HepG2 (cell line): ENCODE measurements around the gene EED. TPM values are rescaled to one million over a fixed set of nuclear protein-coding genes. Genes with fewer than 3 reads are reported as not detected.

Experiments
- ATAC-seq: fragments of 200-7000 bp; cut with Tn5 transposase; 3 replicates; pipeline ENCODE4 v1.9.1; 2020; ENCODE audit warnings: mild to moderate bottlenecking, moderate library complexity
- BruUV-seq: library from RNA; stranded (reverse); fragments of 400-500 nt; replicated peaks from 2 replicates; lab custom pipeline; 2021; lab: Mats Ljungman, UMichigan
- CTCF ChIA-PET: fragments of 300-600 bp; formaldehyde crosslinking; extraction: SDS; loops from one replicate; lab custom pipeline; 2021; ENCODE audit warnings: low total read pairs, inconsistent platforms, low intra/inter-chr PET ratio; lab: Yijun Ruan, JAX
- POLR2A ChIA-PET: fragments of 350-600 bp; sonication (Branson Sonifier 250); formaldehyde crosslinking; loops from one replicate; lab custom pipeline; 2020; ENCODE audit warnings: antibody characterized with exemption, inconsistent platforms; lab: Yijun Ruan, JAX
- DNase-seq: peaks from one replicate; pipeline ENCODE4 v3.0.0-alpha.2; 2015; ENCODE audit warnings: low spot score
- FAIRE-seq: peaks from 3 replicates; lab custom pipeline; 2011; peaks lifted over from hg19 to GRCh38; lab: Jason Lieb, UNC
- H2AFZ ChIP-seq: one replicate; pipeline ENCODE4 v1.6.1; 2011; ENCODE audit warnings: low read length, inconsistent platforms
- H3K27ac ChIP-seq: fragments of 300-600 bp; 3 replicates; pipeline ENCODE4 v1.8.0; 2011; ENCODE audit warnings: mixed run types, mild to moderate bottlenecking, mixed read lengths, low read length, inconsistent platforms; ENCODE audit not compliant: insufficient read depth; ENCODE audit errors: extremely low read length
- H3K27me3 ChIP-seq, 2 experiments: fragments of 200-600 bp in 1 of 2; 2 replicates in 1 of 2; 3 replicates in 1 of 2; pipeline versions ENCODE4 v1.6.0 to v1.8.0; 2011; ENCODE audit warnings: low read length in 2 of 2, mild to moderate bottlenecking in 2 of 2, moderate library complexity in 2 of 2, inconsistent platforms in 1 of 2; ENCODE audit not compliant: insufficient read depth in 2 of 2, control insufficient read depth in 1 of 2
- H3K36me3 ChIP-seq, 2 experiments: fragments of 200-600 bp in 1 of 2; replicated peaks in 1 of 2; 2 replicates in 1 of 2; 3 replicates in 1 of 2; pipeline versions ENCODE4 v1.5.1 to v1.8.0; 2011; ENCODE audit warnings: low read length in 2 of 2, inconsistent platforms in 1 of 2; ENCODE audit not compliant: insufficient read depth in 2 of 2, control insufficient read depth in 1 of 2
- H3K4me1 ChIP-seq: 2 replicates; pipeline ENCODE4 v1.5.1; 2012; ENCODE audit warnings: low read length, inconsistent platforms; ENCODE audit not compliant: insufficient read depth
- H3K4me2 ChIP-seq: 2 replicates; pipeline ENCODE4 v1.6.0; 2011; ENCODE audit warnings: low read depth, low read length, inconsistent platforms
- H3K4me3 ChIP-seq, 3 experiments: fragments of 200-600 bp in 1 of 3; sonication (generic), shearing (Covaris generic) in 1 of 3; replicated peaks in 1 of 3; 2 replicates each; pipeline ENCODE4 v1.5.1; 2011 to 2016; ENCODE audit warnings: low read length in 3 of 3, inconsistent platforms in 2 of 3, low read depth in 2 of 3, mild to moderate bottlenecking in 2 of 3, control low read depth in 1 of 3, mixed read lengths in 1 of 3; ENCODE audit not compliant: insufficient read depth in 1 of 3
- H3K79me2 ChIP-seq: one replicate; pipeline ENCODE4 v1.6.1; 2011; ENCODE audit warnings: low read length, inconsistent platforms; ENCODE audit not compliant: insufficient read depth
- H3K9ac ChIP-seq: 2 replicates; pipeline ENCODE4 v1.6.0; 2011; ENCODE audit warnings: mild to moderate bottlenecking, low read depth, low read length, inconsistent platforms; ENCODE audit not compliant: insufficient read depth
- H3K9me3 ChIP-seq: 2 replicates; pipeline ENCODE4 v1.5.1; 2012; ENCODE audit warnings: mild to moderate bottlenecking, low read length
- H4K20me1 ChIP-seq: 2 replicates; pipeline ENCODE4 v1.6.0; 2011; ENCODE audit warnings: inconsistent platforms, mild to moderate bottlenecking, low read length, moderate library complexity; ENCODE audit not compliant: insufficient read depth
- ADNP ChIP-seq: sonication (generic); formaldehyde crosslinking; IDR thresholded peaks from 2 replicates; pipeline ENCODE4 v1.4.0; 2020; ENCODE audit warnings: missing genetic modification reagents
- E2F2 ChIP-seq: sonication (generic); formaldehyde crosslinking; IDR thresholded peaks from 2 replicates; pipeline ENCODE4 v1.4.0; 2020; ENCODE audit warnings: missing genetic modification reagents, borderline replicate concordance
- EED ChIP-seq: sonication (generic); formaldehyde crosslinking; IDR thresholded peaks from 2 replicates; pipeline ENCODE4 v1.5.0; 2020; ENCODE audit warnings: mild to moderate bottlenecking, missing genetic modification reagents
- FOSL2 ChIP-seq: sonication (generic); formaldehyde crosslinking; IDR thresholded peaks from 2 replicates; pipeline ENCODE4 v1.4.0; 2020; ENCODE audit warnings: missing genetic modification reagents
- HHEX ChIP-seq: IDR thresholded peaks from 2 replicates; pipeline ENCODE4 v1.6.1; 2016; ENCODE audit warnings: control low read depth
- HNF1A ChIP-seq, 2 experiments: sonication (generic) in 1 of 2; formaldehyde crosslinking in 1 of 2; IDR thresholded peaks; 2 replicates each; pipeline versions ENCODE4 v1.4.0 to v1.6.1; 2016 to 2020; ENCODE audit warnings: borderline replicate concordance in 1 of 2, low read depth in 1 of 2, mild to moderate bottlenecking in 1 of 2, missing genetic modification reagents in 1 of 2
- HNF1B ChIP-seq: sonication (generic); formaldehyde crosslinking; IDR thresholded peaks from 2 replicates; pipeline ENCODE4 v1.5.1; 2020; ENCODE audit warnings: mild to moderate bottlenecking, moderate library complexity, missing genetic modification reagents
- HNRNPLL ChIP-seq: fragments of 200-400 bp; formaldehyde crosslinking; IDR thresholded peaks from 2 replicates; pipeline ENCODE4 v1.6.1; 2017; ENCODE audit warnings: mild to moderate bottlenecking, low read depth, low read length; ENCODE audit not compliant: poor library complexity, severe bottlenecking
- KDM5B ChIP-seq: sonication (generic); formaldehyde crosslinking; IDR thresholded peaks from 2 replicates; pipeline ENCODE4 v1.4.0; 2020; ENCODE audit warnings: missing genetic modification reagents, mild to moderate bottlenecking, borderline replicate concordance
- MIER2 ChIP-seq: IDR thresholded peaks from 2 replicates; pipeline ENCODE4 v1.6.1; 2016; ENCODE audit warnings: missing biosample characterization, missing genetic modification reagents
- ZBTB14 ChIP-seq: sonication (generic); formaldehyde crosslinking; IDR thresholded peaks from 2 replicates; pipeline ENCODE4 v1.4.0; 2020; ENCODE audit warnings: missing genetic modification reagents
- ZBTB3 ChIP-seq: sonication (generic); formaldehyde crosslinking; IDR thresholded peaks from 2 replicates; pipeline ENCODE4 v1.4.0; 2020; ENCODE audit warnings: low read depth, mild to moderate bottlenecking, moderate library complexity, missing genetic modification reagents, borderline replicate concordance
- WGBS: methylation state at CpG from one replicate; pipeline ENCODE4 v1.1.6; 2017; ENCODE audit warnings: low lambda C conversion rate; 5-methylcytosine and 5-hydroxymethylcytosine counted together
- in situ Hi-C: cut with HindIII; loops from 2 replicates; pipeline ENCODE4 v1.10.0; 2017; ENCODE audit warnings: low pct_unique_long_range_greater_than_20kb; ENCODE audit not compliant: extremely low pct_ligation_motif_present
- intact Hi-C: fragments of 100-400 bp; cut with micrococcal nuclease; formaldehyde crosslinking; loops from one replicate; pipeline ENCODE4 v1.10.0; 2022; ENCODE audit not compliant: unreplicated experiment
- polyA plus RNA-seq, 8 experiments: library from polyadenylated mRNA; depleted of rRNA in 3 of 8; stranded (reverse) in 7 of 8; unstranded in 1 of 8; fragments of >200 nt; fragmentation: Illumina TruSeq in 4 of 8; extraction: Trizol in 4 of 8; gene quantifications; 2 replicates each; pipeline versions ENCODE4 v1.2.1 to v1.2.3, GENCODE V29; 2011 to 2016; ENCODE audit warnings: low read depth in 4 of 8, missing spikeins in 1 of 8, mixed read lengths in 1 of 8; ENCODE audit not compliant: insufficient read depth in 1 of 8
- total RNA-seq, 5 experiments: library from RNA; depleted of rRNA; stranded (reverse); fragments of >200 nt; fragmentation: Illumina TruSeq; extraction: Trizol; gene quantifications; 2 replicates each; pipeline ENCODE4 v1.2.3, GENCODE V29; 2016; ENCODE audit warnings: low read depth in 1 of 5

Gene EED
- total and polyA plus RNA-seq, 2 of the 13 experiments (the other 11 are each of a cell fraction or from before 2014, with no cell fraction given), result 11.0 to 28.4 TPM

- H3K36me3 ChIP-seq, result no peaks in the 10 kb centered on the region
- no peak for FAIRE-seq
- H2AFZ ChIP-seq, result no peak overlapping the region
- H3K27ac ChIP-seq, result no peak overlapping the region
- H3K27me3 ChIP-seq, result no peaks in the 10 kb centered on the region
- ChIA-PET POLR2A (interaction anchor here (0.8 kb wide), 1 partner anchor 34 kb away, joined by 3 read pairs; the partner anchor contains the start of gene EED), CTCF (no interaction called here)
- H4K20me1 ChIP-seq, result no peaks in the 10 kb centered on the region
- in situ Hi-C loops, result loop anchor here (25.0 kb wide), 2 partner anchors 174 to 274 kb away; no protein-coding TSS in a partner anchor
- H3K9ac ChIP-seq, result no peak overlapping the region
- no TSS peak for BruUV-seq
- WGBS, result 97% methylated on average over 4 of the region's 4 CpGs
- 0 out of 2 replicates have a peak overlapping the region, but pooled peaks have one; percentile 67 for H3K4me2 ChIP-seq
- no peaks in the 10 kb centered on the region for H3K9me3 ChIP-seq
- TF ChIP-seq MIER2 (CRISPR knock-in tag) (no peak), ZBTB3 (CRISPR knock-in tag) (no peak), FOSL2 (CRISPR knock-in tag) (no peak), HNF1B (no peak), HNF1A (IDR thresholded peaks at IDR 0.05; ENCODE audit: low read depth) (no peak), HNF1A (CRISPR knock-in tag; IDR thresholded peaks at IDR 0.05; ENCODE audit: borderline replicate concordance) (no peak), EED (CRISPR knock-in tag) (no peak), KDM5B (CRISPR knock-in tag) (no peak), E2F2 (CRISPR knock-in tag) (no peak), ADNP (CRISPR knock-in tag) (no peak), HHEX (no peak), HNRNPLL (no peak), ZBTB14 (CRISPR knock-in tag) (no peak)
- intact Hi-C loops, result loop anchor here (10.0 kb wide), 1 partner anchor 616 kb away; no protein-coding TSS in a partner anchor
- peaks cover 65% of the 10 kb centered on the region for H3K4me1 ChIP-seq
- ATAC-seq, result no peak
- DNase-seq, result no peak
- H3K4me3 ChIP-seq, result no peak overlapping the region
- H3K79me2 ChIP-seq, result no peaks in the 10 kb centered on the region
These were observed 33.7 kb upstream of the EED start for GRCh38 chr11:86210898-86211297.
